RPMI8226 (cell line): ENCODE data around the gene AKAP6.

Experiments
- DNase-seq: peaks from one replicate; pipeline ENCODE4 v3.0.0-alpha.2; 2015

The AKAP6 gene

GRCh38 chr14:32722631-32723183, 393.6 kb downstream of the AKAP6 start:
- DNase-seq, result no peak

DNA sequence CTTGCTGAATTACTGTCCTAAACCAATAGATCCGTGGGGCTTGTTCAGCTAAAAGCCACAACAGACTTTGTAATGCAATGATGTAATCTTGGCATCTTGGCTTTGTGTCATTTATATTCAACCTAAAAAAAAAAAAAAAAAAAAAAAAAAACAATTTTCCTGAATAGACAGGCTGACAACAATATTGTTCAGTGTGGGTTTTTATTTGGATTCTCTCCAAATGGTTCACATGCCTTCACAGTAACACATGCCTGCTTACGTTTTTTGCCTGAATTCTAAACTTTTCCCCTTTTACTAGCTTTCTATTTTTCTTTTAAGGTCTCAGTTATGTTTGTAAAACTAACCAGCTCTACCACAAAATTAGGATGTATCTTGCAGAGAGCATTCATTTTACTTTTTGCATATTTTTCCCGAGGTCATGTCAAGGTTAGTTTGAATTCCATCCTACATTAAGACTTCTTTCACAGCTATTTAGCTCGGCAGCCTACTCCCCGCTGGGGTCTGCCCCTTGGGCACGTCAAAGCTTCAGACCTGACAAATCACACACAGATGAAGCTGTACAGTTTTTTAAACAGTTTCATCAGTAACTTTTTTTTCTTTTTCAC, 395.9 kb downstream of the AKAP6 start:
- DNase-seq, result no peak

DNA sequence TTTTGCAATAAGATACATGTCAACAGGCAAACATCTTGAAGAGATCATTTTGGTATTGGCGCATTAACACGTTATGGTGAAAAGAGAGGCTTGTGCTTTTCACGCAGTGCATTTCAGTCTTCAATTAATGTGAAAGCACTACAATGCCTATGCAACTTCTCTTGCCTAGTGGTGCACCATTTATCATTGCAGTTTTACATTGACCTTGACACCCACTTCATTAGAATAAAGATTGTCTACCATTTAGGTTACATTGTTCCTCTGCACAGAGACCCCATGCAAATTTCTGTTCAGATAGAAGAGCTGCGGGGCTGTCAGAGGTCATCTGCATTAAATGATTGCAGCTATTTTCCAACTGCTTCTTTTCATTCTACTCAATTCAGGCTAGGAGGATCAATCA, 397.4 kb downstream of the AKAP6 start:
- DNase-seq, result no peak

GRCh38 chr14:32727832-32728231, 398.7 kb downstream of the AKAP6 start:
- no peak for DNase-seq

GRCh38 chr14:32728526-32728925, 399.4 kb downstream of the AKAP6 start:
- no peak for DNase-seq

- DNase-seq, result no peak
Measured at GRCh38 chr14:32728976-32729375, 399.9 kb downstream of the AKAP6 start.

DNA sequence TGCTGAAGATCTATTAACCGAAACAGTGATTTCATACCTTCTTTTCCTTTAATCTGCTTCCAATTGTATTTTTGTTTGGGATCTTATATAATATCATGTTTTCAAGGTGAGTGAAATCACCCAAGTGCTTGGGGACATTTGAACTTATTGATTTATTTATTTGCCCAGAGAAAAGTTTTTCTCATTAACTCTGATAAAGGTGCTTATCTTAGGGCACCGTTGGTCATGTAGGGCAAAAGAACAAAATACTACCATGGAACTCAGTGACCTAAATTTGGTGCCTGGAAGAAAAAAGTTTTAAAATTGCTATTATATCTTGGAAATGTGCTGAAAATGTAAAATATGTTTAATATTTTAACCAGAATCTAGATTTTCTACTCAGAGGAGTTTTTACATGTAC, 402.2 kb downstream of the AKAP6 start:
- no peak for DNase-seq

DNA sequence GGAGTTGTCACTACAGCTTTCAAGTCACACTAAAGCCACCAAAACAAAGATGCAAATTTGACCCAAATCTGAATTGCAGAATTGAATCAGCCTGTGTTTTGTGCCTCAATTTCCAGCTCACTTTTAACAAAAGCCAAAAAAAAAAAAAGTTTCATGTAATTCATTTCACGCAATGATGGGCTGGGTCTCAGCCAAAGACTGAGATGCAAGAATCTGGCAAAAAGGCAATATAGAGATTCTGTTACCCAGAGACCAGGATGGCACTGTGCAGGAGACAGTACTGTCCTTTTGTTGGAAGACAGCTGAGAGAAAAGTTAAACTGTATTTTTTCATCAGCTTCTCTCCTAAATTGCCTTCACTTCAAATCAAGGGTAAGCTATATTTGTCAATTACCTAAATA, 403.9 kb downstream of the AKAP6 start:
- DNase-seq, result no peak

DNA sequence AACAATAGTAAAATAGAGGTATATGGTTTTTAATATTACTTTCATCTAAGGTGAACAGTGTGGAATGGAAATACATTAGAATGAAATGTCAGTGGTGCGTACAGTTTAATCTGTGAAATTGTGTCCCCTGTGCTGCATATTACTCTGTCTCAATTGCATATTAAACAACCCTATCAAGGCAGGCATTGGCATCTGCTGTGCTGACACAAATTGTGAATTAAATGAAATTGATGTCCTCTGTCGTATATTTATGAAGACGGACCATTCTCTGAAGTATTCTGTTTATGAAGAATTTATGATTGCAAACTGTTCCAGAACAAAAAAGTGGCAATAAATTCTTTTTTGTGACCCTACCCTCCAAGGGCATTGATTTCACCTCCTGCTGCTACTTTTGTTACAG, 405.2 kb downstream of the AKAP6 start:
- DNase-seq, result no peak

DNA sequence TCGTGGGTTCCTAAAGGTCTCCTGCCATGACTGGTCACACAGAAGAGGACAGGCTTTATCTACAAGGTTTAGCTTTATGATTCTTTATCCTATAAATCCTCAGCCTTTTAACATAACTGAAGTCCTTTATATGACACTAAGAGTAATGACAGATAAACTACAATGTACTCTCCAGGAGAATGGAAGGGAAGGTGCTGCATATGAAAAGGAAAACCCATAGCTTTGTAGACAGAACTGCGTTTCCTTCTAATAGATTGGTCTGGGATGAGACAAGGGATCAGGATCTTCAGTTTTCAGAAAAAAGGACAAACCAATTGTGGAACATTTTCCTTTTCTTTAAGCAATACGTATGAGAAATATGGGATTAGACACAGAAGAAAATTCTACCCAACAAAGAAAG, 408.5 kb downstream of the AKAP6 start:
- DNase-seq, result no peak

GRCh38 chr14:32738206-32738871, 409.2 kb downstream of the AKAP6 start:
- DNase-seq, result no peak

GRCh38 chr14:32744811-32745445, 415.8 kb downstream of the AKAP6 start:
- DNase-seq, result no peak

DNA sequence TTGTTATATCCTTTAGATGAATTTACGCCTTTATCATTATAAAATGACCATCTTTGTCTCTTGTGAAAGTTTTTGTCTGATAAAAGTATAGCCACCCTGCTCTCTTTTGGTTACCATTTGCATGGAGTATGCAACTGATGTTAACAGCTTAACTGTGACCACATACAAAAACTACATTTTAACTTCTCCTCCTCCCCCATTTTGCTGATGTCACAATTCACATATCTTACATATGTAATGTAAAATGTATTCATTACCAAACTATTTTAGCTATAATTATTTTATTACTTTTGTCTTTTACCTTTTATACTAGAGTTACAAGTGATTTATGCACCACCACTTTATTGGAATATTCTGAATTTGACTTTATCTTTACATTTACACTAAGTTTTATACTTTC, 425.1 kb downstream of the AKAP6 start:
- no peak for DNase-seq

- no peak for DNase-seq
Measured at GRCh38 chr14:32756173-32756572, 427.1 kb downstream of the AKAP6 start.

DNA sequence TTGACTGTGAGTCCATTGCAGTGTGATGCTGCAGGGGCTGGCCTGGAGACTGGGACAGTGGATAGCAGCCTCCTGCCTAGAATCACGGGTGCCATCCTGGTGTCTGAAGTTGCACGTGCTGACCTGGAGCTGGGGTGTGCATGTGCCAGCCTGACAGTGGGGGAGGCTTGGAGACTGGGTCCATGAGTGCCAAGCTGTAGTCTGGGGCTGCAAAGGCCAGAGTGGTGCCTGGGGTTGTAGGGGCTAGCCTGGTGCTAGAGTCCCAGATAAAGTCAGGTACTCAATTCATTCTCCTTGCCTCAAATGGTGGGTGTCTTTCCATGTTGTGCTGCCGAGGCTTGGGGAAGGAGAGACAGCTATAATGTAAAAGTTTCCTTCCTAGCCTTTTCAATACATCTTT, 427.7 kb downstream of the AKAP6 start:
- no peak for DNase-seq

DNA sequence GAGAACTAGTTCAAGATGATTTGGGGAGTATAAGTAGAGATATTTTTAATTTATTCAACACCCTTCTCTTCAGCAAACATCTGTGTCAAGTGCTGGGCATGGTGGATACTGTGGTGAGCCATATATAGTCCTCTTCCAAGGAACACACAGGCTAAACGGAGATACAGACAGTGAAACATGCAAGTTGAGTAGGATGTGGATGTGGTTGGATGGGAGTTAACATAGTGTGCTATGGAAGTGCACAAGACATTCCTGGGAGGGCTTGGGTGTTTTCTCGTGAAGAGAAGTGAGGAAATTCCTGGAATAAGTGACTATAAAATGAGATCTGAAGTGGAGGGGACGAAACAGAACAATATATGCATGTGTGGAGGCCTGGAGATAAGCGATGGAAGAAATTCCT, 428.5 kb downstream of the AKAP6 start:
- DNase-seq, result no peak

DNA sequence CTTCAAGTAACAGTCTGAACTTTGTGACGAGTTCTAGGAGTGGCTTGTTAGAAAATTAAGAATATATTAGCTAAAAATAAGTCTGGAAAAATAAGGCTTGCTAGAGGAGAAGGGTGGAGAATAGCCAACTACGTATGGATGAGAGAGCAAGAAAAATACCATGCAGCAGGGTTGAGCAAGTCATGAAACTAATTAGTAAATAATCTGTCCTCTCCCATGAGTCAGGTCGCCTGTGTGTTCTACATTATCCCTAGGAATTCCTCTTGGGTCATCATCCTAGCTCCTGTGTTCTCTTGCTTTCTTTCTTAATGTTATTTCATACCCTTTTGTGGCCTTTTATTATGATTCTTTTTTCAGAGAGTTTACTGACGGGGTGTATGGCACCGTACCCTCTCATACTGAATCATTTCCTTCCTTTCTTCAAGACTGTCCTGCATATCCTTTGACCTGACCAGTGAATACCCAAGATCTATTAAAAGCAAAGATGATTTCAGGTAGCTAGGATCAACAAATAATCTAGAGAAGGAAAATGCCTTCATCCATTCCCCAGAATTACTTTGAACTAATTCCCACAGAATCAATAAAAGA, 432.4 kb downstream of the AKAP6 start:
- no peak for DNase-seq

DNA sequence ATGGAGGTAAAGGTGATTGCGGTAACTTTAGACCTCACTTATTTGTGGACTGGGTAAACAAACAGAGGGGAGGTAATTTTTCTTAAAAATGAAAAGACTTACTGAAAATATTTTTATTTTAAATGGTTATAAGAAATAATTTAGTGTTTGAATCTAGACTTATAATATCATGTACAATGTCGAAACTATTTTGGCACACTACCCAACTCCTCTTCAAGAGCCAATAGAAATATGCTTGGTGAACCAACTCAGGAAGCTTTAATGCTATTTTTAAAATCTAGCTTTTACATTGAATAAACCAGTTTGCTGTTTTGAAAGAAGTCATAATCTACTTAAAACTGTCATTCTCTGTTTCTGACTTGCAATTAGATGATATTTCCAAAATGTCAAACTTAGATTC, 433.8 kb downstream of the AKAP6 start:
- DNase-seq, result no peak

DNA sequence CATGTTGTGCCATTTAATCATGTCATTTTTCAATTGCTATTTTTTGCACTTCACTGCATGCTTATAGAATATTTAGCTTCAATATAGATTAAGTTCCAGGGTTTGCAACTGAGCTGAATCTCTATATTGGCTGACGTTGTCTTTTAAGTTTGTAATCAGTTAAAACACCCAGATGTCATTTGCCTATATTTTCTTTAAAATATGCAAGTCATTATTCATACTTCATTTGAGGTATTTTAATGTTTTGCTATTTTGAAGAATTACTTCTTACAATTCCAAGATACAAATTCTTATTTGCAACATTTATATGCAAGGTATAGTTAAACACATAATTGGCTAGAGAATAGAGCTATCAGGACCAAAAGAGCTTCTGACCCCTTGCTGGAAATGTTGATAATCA, 434.6 kb downstream of the AKAP6 start:
- DNase-seq, result no peak

GRCh38 chr14:32764131-32764530, 435.0 kb downstream of the AKAP6 start:
- DNase-seq, result no peak

DNA sequence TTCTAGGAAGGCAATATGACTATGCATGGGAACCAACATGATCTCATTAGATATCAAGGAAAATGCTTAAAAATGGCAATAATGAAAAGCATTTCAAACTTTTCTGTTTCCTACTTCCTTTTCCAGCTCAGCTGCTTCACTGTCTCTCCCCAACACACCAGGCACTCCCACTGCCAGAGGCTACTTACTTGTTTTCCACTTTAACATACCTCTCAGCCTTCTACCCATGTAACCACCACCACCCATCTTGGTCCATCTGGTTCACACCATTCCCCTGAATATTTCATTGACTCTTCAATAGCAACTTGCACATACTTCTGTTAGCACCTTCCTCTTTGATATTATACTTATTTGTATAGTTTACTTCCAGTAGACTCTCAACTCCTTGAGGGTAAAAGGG, 441.3 kb downstream of the AKAP6 start:
- no peak for DNase-seq

GRCh38 chr14:32774214-32774613, 445.1 kb downstream of the AKAP6 start:
- DNase-seq, result no peak

DNA sequence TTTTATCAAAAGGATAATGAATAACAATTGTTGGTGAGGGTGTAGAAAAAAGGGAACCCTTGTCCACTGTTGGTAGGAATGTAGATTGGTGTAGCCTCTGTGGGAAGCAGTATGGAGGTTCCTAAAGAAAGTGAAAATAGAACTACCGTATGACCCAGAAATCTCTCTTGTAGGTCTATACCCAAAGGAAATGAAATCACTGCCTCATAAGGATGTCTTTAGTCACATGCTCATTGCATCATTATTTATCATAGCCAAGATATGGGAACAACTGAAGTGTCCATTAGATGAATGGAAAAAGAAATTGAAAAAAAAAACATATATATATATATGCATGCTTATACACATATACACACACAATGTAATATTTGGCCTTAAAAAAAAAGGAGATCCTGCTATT, 450.7 kb downstream of the AKAP6 start:
- no peak for DNase-seq

GRCh38 chr14:32784405-32784804, 455.3 kb downstream of the AKAP6 start:
- no peak for DNase-seq
